PC-3 (cell line): ENCODE data around the gene MTCL1. TPM values are rescaled to one million over a fixed set of nuclear protein-coding genes. Genes with fewer than 3 reads are reported as not detected.

ENCODE experiments used
- ATAC-seq: fragments of 200-7000 bp; cut with Tn5 transposase; 2 replicates; pipeline ENCODE4 v1.9.1; 2020; ENCODE audit warnings: mild to moderate bottlenecking, moderate library complexity
- BruUV-seq: library from RNA; stranded (reverse); fragments of 400-500 nt; replicated peaks from 2 replicates; lab custom pipeline; 2021; lab: Mats Ljungman, UMichigan
- CTCF ChIA-PET: fragments of 300-600 bp; sonication (Branson Sonifier 250); formaldehyde crosslinking; loops from one replicate; lab custom pipeline; 2022; ENCODE audit warnings: antibody characterized with exemption; lab: Charles Lee
- POLR2A ChIA-PET: fragments of 300-600 bp; sonication (Branson Sonifier 250); formaldehyde crosslinking; loops from one replicate; lab custom pipeline; 2022; ENCODE audit warnings: antibody characterized with exemption; ENCODE audit not compliant: unreplicated experiment; lab: Charles Lee
- DNase-seq: peaks from one replicate; pipeline ENCODE4 v3.0.0-alpha.2; 2015
- H2AFZ ChIP-seq: fragments of 300-600 bp; sonication (generic); 2 replicates; pipeline ENCODE4 v1.6.0; 2016; ENCODE audit warnings: antibody characterized with exemption, low read length
- H3F3A ChIP-seq: fragments of 300-600 bp; sonication (generic); one replicate; pipeline ENCODE4 v1.6.0; 2017; ENCODE audit warnings: antibody characterized with exemption, low read length, control low read depth, mild to moderate bottlenecking; ENCODE audit not compliant: unreplicated experiment
- H3K27ac ChIP-seq: fragments of 300-600 bp; sonication (generic); 2 replicates; pipeline ENCODE4 v1.5.1; 2016; ENCODE audit warnings: mild to moderate bottlenecking, low read length
- H3K27me3 ChIP-seq: fragments of 300-600 bp; sonication (generic); 2 replicates; pipeline ENCODE4 v1.6.1; 2016; ENCODE audit warnings: low read length, mixed read lengths
- H3K36me3 ChIP-seq: fragments of 300-600 bp; sonication (generic); 2 replicates; pipeline ENCODE4 v1.6.1; 2016; ENCODE audit warnings: low read depth, mixed run types, low read length, mixed read lengths
- H3K4me1 ChIP-seq: fragments of 300-600 bp; sonication (generic); 2 replicates; pipeline ENCODE4 v1.5.1; 2016; ENCODE audit warnings: low read length; ENCODE audit not compliant: insufficient read depth
- H3K4me2 ChIP-seq: fragments of 300-600 bp; sonication (generic); 2 replicates; pipeline ENCODE4 v1.6.0; 2016; ENCODE audit warnings: low read length
- H3K4me3 ChIP-seq: fragments of 300-600 bp; sonication (generic); 2 replicates; pipeline ENCODE4 v1.5.1; 2016; ENCODE audit warnings: mild to moderate bottlenecking, low read length, mixed read lengths
- H3K79me2 ChIP-seq: fragments of 300-600 bp; sonication (generic); 2 replicates; pipeline ENCODE4 v1.6.1; 2017; ENCODE audit warnings: low read length, mixed read lengths
- H3K9ac ChIP-seq: fragments of 300-600 bp; sonication (generic); 2 replicates; pipeline ENCODE4 v1.6.0; 2016; ENCODE audit warnings: mild to moderate bottlenecking, low read length
- H3K9me2 ChIP-seq: fragments of 300-600 bp; sonication (generic); replicated peaks from 2 replicates; pipeline ENCODE4 v1.6.1; 2016; ENCODE audit warnings: mixed run types, low read length, mixed read lengths
- H3K9me3 ChIP-seq: fragments of 300-600 bp; sonication (generic); 2 replicates; pipeline ENCODE4 v1.6.1; 2016; ENCODE audit warnings: low read length, mixed read lengths
- H4K20me1 ChIP-seq: fragments of 300-600 bp; sonication (generic); 2 replicates; pipeline ENCODE4 v1.6.1; 2016; ENCODE audit warnings: low read length, mixed read lengths
- CTCF ChIP-seq: fragments of 300-600 bp; sonication (generic); conservative IDR thresholded peaks from 2 replicates; pipeline ENCODE4 v1.5.1; 2017; ENCODE audit warnings: antibody characterized with exemption, low read depth, mild to moderate bottlenecking, low read length
- EZH2 ChIP-seq: fragments of 300-600 bp; sonication (generic); IDR thresholded peaks from one replicate; pipeline ENCODE4 v1.6.1; 2017; ENCODE audit warnings: antibody characterized with exemption, mild to moderate bottlenecking, low read length; ENCODE audit not compliant: unreplicated experiment
- EZH2phosphoT487 ChIP-seq: fragments of 300-600 bp; sonication (generic); IDR thresholded peaks from 2 replicates; pipeline ENCODE4 v1.6.1; 2018; ENCODE audit warnings: mild to moderate bottlenecking, antibody characterized with exemption, low read length, borderline replicate concordance
- intact Hi-C: fragments of 100-400 bp; cut with micrococcal nuclease; formaldehyde crosslinking; loops from 2 replicates; pipeline ENCODE4 v1.9.0; 2023
- total RNA-seq: library from RNA; depleted of rRNA; stranded (reverse); fragments of >200 nt; gene quantifications from 2 replicates; pipeline ENCODE4 v1.2.3, GENCODE V29; 2014

Gene MTCL1
- total RNA-seq, 1 experiment from 2014 or later = 33.1 TPM

- peaks cover 5% of the 10 kb centered on the region for H3K4me1 ChIP-seq
- no peak overlapping the region for H3K9ac ChIP-seq
- H3F3A ChIP-seq = no peaks in the 10 kb centered on the region
- DNase-seq (no peak), ATAC-seq (no peak)
- TF ChIP-seq EZH2phosphoT487 (no peak), EZH2 (no peak), CTCF (no peak)
- H3K9me3 ChIP-seq = no peaks in the 10 kb centered on the region
- no peak overlapping the region for H3K27ac ChIP-seq
- H4K20me1 ChIP-seq = no peaks in the 10 kb centered on the region
- no TSS peak for BruUV-seq
- no peak overlapping the region for H2AFZ ChIP-seq
- H3K27me3 ChIP-seq = no peaks in the 10 kb centered on the region
- intact Hi-C loops = no loop called here
- H3K79me2 ChIP-seq = no peaks in the 10 kb centered on the region
- no peak overlapping the region for H3K4me3 ChIP-seq
- ChIA-PET CTCF (no interaction called here), POLR2A (no interaction called here)
- no peaks in the 10 kb centered on the region for H3K9me2 ChIP-seq
- peaks cover 16% of the 10 kb centered on the region for H3K36me3 ChIP-seq
- H3K4me2 ChIP-seq = no peak overlapping the region
These were observed 83.4 kb downstream of the MTCL1 start for GRCh38 chr18:8788503-8789429.

- Histone ChIP-seq H3K36me3 (peaks cover 16% of the 10 kb centered on the region; the same call in 1 of the 2 replicates), H4K20me1 (no peaks in the 10 kb centered on the region), H3K4me3 (no peak overlapping the region), H3K27me3 (no peaks in the 10 kb centered on the region), H3K79me2 (no peaks in the 10 kb centered on the region), H2AFZ (no peak overlapping the region), H3K9ac (no peak overlapping the region), H3K4me1 (peaks cover 29% of the 10 kb centered on the region), H3F3A (no peaks in the 10 kb centered on the region), H3K4me2 (no peak overlapping the region), H3K27ac (no peak overlapping the region), H3K9me3 (no peaks in the 10 kb centered on the region), H3K9me2 (no peaks in the 10 kb centered on the region)
- CTCF ChIA-PET = no interaction called here
- no TSS peak for BruUV-seq
- POLR2A ChIA-PET = no interaction called here
- DNase-seq (no peak), ATAC-seq (no peak)
- no peak for TF ChIP-seq EZH2phosphoT487
- TF ChIP-seq EZH2 = no peak
- intact Hi-C loops = no loop called here
These were observed 85.9 kb downstream of the MTCL1 start for GRCh38 chr18:8791171-8791651.

GRCh38 chr18:8792688-8793316 lies 87.4 kb downstream of the MTCL1 start:
- no peaks in the 10 kb centered on the region for H3K27me3 ChIP-seq
- H3K27ac ChIP-seq = no peak overlapping the region
- H3K9me2 ChIP-seq = no peaks in the 10 kb centered on the region
- BruUV-seq = no TSS peak
- ChIA-PET CTCF (no interaction called here), POLR2A (no interaction called here)
- H3F3A ChIP-seq = peaks cover 4% of the 10 kb centered on the region
- H3K79me2 ChIP-seq = no peaks in the 10 kb centered on the region
- peaks cover 13% of the 10 kb centered on the region; the same call in 1 of the 2 replicates for H3K36me3 ChIP-seq
- ATAC-seq (no peak), DNase-seq (no peak)
- H4K20me1 ChIP-seq = no peaks in the 10 kb centered on the region
- peaks cover 45% of the 10 kb centered on the region for H3K4me1 ChIP-seq
- intact Hi-C loops = no loop called here
- H3K4me3 ChIP-seq = no peak overlapping the region
- no peak overlapping the region for H3K9ac ChIP-seq
- TF ChIP-seq EZH2phosphoT487 = no peak
- TF ChIP-seq CTCF = no peak
- no peak for TF ChIP-seq EZH2
- H3K4me2 ChIP-seq = no peak overlapping the region
- H3K9me3 ChIP-seq = no peaks in the 10 kb centered on the region
- H2AFZ ChIP-seq = no peak overlapping the region
